GM18498 (cell line): Measurements from ENCODE around the gene ALAS1.

Experiments
- ATAC-seq: cut with Tn5 transposase; IDR thresholded peaks from one replicate; pipeline ENCODE4 v1.9.1; 2021; ENCODE audit warnings: mild to moderate bottlenecking, moderate library complexity; ENCODE audit not compliant: unreplicated experiment

The ALAS1 gene

GRCh38 chr3:52218937-52219650 is 21.1 kb downstream of the ALAS1 start:
- no peak for ATAC-seq

- ATAC-seq: no peak
Measured at GRCh38 chr3:52220380-52221026, 22.5 kb downstream of the ALAS1 start.

- ATAC-seq: no peak
Measured at GRCh38 chr3:52221141-52221562, 23.2 kb downstream of the ALAS1 start.

DNA sequence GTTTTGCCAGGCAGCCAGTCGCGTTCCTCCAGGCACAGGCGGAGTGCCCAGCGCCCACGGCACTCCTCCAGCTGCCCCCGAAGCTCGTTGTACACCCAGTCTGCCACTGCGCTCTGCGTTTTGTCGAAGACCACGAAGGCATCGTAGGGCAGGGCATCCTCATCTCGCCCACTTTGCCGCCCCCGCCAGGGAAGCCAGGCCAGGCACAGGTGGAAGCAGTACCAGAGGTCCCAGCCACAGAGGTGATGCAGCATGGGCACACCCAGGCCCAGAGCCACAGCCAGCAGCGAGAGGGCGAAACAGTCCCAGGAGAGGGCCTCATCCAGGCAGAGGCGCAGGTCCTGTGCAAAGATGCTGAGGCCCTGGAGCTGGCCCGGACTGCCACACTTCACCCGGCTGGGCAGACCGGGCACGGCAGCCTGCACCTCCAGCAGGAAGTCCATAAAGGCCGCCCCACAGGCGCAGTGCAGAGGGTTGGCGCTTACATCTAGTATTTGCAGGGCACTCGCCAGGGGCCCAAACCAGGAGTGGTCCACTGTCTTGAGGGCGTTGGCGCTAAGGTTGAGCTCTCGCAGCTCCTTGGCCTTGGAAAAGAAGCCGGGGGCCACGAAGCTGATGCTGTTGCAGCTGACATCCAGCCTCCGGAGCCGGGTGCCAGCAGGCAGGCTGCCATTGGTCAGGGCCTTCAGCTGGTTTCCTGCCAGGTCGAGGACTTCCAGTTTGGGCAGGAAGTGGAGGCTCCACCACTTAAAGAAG is 23.8 kb downstream of the ALAS1 start:
- ATAC-seq: no peak

DNA sequence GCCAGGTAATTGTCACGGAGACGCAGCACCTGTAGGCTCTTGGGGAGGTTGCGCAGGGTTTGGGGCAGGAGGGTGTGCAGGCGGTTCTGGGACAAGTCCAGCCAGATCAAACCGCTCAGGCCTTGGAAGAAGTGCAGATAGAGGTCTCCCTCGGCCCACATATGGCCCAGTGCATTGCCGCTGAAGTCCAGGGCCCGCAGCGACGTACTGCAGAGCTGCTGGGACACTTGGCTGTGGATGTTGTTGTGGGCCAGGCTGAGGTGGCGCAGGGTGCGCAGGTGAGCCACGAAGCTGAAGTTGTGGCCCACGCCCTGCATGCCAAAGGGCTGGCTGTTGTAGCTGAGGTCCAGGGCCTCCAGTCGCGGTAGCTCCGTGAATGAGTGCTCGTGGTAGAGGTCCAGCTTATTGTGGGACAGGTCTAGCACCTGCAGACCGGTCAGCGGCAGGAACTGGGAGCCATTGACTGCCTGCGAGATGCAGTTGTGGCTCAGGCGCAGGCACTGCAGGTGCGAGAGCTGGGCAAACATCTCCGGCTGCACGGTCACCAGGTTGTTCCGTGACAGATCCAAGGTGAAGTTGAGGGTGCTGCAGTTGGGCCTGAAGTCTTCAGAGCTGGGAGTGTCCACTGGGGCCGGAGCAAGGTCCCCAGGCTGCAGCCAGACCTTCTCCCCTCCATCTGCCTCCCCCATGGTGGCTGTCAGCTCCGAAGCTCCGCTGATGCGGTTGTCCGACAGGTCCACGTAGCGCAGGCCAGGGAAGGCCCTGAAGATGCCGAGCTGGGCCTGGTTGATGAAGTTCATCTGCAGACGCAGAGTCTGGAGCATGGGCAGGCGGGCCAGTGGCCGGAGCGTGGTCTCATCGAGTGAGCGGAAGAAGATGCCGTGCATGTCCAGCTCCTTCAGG is 24.6 kb downstream of the ALAS1 start:
- no peak for ATAC-seq

- no peak for ATAC-seq
Measured at GRCh38 chr3:52223449-52224408, 25.8 kb downstream of the ALAS1 start.

DNA sequence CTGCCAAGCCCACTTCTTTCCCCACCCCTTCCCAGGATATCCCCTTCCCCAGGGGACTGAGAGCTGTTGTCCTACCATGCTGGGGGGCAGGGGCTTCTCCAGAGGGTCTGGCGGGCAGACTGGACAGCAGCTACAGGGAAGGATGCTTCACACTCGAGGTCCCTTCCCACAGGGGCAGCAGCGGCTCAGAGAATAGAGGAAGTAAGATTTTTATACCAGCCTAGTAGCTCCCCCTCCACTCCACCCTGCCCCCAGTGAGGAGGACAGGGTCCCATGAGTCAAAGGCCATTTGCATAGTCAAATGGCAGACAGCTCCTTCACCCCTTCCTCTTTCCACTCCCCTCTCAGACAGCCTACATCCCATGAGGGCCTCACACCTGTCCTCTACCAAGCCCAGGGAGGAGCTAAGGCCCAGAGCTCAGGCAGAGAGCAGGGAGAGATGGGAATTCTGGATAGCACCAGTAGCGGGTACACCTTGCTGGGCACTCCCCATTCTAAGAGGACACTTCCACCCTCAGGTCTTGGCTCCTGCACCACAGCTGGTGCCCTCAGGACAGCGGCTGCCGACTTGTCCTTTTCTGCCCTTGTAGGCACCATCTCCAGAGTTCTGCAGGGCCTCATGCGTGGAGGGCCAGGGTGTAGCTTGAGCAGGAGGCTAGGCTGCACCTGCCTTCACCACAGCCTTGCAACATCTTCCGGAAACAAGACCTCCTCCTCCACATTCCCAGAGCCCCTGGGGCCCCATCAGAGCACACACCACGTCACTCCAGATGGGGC is 27.7 kb downstream of the ALAS1 start, which contains the start of gene TLR9:
TLR9 (minus strand) TSS at position 194 of the 777 bp plus-strand sequence; CDS start at position 78, 116 bp downstream.
- ATAC-seq: peak; percentile 82

GRCh38 chr3:52226229-52226817 is 28.4 kb downstream of the ALAS1 start:
- ATAC-seq: peak; percentile 17

DNA sequence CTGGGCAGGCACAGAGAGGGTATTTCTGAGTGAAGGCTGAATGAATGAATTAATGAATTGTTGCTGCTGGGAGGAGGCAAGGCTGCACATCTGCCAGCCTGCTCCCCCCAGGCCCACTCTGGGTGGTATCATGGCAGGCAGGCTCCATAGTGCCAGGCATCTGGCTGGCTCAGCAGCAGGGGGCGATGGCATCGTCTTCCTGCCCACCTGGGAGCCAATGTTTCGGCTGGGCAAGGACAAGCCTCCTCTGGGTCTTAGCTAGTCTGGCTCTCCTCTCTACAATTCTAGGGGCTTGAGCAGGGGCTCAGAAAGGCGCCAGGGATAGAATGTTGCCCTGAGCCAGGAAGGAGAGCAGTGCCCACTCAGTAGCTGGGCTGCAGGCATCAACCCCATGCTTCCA is 29.2 kb downstream of the ALAS1 start:
- ATAC-seq: no peak

DNA sequence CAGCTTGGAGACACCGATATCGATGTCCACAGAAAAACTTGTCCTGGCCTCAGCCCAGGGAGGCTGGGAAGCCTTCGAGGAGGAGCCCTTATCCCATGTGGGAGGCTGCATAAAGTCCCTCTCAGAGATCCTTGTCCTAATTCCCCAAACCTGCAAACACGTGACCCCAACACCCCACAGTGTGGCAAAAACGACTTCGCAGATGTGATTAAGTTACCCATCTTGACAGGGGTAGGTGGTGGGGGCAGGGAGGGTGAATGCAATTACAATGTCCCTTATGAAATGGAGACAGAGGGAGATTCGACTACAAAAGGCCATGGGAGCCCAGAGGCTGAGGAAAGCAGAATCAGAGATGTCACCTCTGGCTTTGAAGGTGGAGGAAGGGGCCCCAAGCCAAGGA is 29.8 kb downstream of the ALAS1 start:
- no peak for ATAC-seq

DNA sequence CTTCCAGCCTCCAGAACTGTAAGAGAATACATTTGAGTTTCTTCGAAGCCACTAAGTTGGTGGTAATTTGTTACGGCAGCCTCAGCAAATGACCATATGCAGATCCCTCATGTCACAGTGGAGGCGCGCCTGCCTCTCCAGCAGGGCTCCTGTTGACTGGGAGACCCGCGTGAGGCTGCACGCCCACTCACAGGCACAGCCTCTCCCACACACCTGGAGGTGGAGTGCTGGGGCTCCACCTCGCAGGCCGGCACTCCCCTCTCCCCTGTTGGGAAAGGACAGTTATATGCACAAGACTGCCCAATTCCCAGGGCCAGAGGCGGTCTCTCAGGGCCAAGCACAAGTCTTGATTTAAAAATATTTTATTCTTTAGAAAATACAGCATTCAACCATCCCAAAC is 30.3 kb downstream of the ALAS1 start:
- no peak for ATAC-seq

- ATAC-seq: no peak
Measured at GRCh38 chr3:52228751-52229291, 30.9 kb downstream of the ALAS1 start.

DNA sequence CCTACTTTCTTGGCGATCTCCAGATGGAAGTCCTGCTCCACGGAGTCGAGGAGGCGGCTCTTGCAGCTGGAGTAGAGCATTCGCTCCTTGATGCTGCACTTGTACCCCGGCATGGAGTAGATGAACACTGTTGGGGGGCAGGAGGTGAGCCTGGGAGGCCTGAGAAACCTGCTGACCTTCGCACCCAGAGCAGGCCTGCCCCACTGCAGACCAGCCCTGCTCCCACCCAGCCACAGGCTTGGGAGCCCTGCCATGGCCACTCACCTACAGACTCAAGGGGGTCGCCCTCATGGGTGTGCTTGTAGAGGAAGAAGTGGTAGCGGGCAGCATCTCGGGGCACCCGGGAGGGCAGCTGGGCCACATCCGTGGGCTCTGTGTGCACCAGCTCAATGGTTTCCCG is 31.7 kb downstream of the ALAS1 start:
- ATAC-seq: no peak

- ATAC-seq: no peak
Measured at GRCh38 chr3:52230461-52230860, 32.5 kb downstream of the ALAS1 start.

- no peak for ATAC-seq
Measured at GRCh38 chr3:52230889-52231499, 33.0 kb downstream of the ALAS1 start.

DNA sequence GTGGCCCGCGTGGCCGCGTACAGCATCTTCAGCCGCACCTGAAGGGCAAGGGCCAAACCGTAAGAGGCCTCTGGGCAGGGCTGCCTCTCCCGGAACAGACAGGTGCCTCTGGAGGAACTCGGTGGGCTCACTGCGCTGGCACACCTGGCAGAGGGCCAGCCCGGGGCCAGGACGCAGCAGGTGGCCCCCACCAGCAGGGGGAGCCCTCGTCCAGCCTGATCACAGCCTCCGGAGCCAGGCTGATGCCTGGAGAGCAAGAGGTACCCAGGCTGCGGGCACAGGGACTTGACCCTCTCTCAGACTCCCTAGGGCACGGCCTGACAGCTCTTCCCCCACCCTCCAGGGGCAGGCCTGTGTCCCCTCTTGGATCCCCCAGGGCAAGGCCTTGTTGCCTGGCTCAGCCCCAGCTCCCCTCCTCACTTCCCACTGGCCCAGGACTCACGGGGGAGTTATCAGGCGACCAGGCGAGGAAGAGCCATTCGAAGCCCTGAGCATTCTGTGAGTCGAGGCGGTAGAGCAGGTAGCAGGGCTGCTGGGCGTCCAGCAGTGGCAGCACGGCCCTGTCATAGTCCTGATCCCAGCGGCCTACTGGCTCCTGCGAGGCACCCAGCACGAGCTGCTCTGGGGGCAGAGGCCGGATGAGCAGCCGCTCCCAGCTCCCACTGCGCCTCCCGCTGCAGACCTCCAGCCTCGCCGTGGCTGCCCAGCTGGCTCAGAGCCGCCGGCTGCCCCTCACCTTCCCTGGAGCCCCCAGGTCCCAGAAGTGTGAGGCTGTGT is 33.7 kb downstream of the ALAS1 start:
- ATAC-seq: peak; percentile 39
